Cardiac fibroblast (primary cell): Measurements from ENCODE around the gene MGP.

Experiments
- DNase-seq, 2 donors: peaks; one replicate each; pipeline versions ENCODE4 v3.0.0 to v3.0.0-alpha.2; 2010; ENCODE audit warnings: low read depth in 2 of 2
- H3K4me3 ChIP-seq, 2 donors: replicated peaks in 1 of 2; 1 replicate in 1 of 2; 2 replicates in 1 of 2; pipeline ENCODE4 v1.5.1; 2011; ENCODE audit warnings: low read depth in 2 of 2, low read length in 2 of 2, mild to moderate bottlenecking in 2 of 2, moderate library complexity in 1 of 2
- TF ChIP-seq, protein P1 (sequence below): IDR thresholded peaks from one replicate; pipeline ENCODE4 v1.5.1; 2011; ENCODE audit warnings: low read depth, mild to moderate bottlenecking, low read length, inconsistent platforms

MGP gene

DNA sequence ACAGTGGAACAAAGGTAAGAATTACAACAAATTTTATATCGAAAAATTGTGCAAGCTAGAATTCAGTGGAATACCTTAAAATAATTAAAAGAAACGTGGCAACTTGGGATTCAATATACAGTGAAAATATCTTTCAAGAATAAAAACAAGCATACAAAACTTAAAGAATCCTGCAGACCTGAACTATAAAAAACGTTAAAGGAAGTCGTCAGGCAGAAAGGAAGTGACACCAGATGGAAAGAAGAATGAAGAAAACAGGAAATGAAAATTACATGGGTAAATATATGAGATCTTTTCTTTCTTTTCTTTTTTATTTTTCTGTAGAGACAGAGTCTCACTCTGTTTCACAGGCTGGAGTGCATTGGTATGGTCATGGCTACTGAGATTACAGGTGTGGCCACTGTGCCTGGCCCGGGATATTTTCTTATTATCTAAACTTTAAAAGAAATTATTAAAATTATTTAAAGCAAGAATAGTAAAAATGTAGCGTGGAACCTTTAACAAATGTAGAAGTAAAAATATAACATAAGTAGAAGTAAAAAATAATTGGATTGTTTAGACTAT lies 4.7 kb downstream of the MGP start:
- no peak overlapping the region for H3K4me3 ChIP-seq
- peak in 1 of 2 donors; percentile 29 for DNase-seq
- TF ChIP-seq, protein P1, sequence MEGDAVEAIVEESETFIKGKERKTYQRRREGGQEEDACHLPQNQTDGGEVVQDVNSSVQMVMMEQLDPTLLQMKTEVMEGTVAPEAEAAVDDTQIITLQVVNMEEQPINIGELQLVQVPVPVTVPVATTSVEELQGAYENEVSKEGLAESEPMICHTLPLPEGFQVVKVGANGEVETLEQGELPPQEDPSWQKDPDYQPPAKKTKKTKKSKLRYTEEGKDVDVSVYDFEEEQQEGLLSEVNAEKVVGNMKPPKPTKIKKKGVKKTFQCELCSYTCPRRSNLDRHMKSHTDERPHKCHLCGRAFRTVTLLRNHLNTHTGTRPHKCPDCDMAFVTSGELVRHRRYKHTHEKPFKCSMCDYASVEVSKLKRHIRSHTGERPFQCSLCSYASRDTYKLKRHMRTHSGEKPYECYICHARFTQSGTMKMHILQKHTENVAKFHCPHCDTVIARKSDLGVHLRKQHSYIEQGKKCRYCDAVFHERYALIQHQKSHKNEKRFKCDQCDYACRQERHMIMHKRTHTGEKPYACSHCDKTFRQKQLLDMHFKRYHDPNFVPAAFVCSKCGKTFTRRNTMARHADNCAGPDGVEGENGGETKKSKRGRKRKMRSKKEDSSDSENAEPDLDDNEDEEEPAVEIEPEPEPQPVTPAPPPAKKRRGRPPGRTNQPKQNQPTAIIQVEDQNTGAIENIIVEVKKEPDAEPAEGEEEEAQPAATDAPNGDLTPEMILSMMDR, result no peak

DNA sequence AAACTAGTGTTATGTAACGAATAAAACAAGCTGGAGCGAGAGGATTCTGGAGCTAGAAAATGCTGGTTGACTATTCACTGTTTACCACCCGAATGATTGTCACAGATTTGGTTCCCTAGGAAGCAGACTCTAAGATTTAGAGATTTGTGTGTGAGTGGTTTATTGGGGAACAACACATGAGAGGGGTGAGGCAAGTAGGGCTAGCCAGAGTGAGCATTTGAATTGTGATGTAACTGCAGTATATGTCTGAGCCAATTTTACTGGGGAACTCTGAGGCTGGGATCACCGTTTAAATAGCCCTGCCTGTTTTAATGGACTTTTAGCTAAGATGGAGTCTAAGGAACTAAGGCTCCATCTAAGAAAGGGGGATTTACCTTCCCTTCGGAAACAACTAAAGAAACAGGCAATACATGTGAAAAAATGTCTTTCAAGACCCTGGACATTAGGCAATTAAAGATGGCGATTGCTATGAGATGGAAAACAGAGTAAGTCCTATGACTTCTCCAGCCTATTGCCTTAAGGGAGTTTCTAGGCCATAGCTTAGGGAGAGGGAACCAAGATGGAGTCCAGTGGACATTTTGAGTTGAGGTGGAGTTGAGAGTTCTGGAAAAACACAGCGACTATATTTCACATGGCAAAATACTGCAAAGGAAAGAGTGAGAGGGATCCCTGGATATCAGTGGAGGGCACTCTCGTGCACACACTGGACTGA lies 6.3 kb downstream of the MGP start:
- DNase-seq, result peak in 1 of 2 donors; percentile 67
- no peak overlapping the region for H3K4me3 ChIP-seq
- TF ChIP-seq, protein P1, result no peak

DNA sequence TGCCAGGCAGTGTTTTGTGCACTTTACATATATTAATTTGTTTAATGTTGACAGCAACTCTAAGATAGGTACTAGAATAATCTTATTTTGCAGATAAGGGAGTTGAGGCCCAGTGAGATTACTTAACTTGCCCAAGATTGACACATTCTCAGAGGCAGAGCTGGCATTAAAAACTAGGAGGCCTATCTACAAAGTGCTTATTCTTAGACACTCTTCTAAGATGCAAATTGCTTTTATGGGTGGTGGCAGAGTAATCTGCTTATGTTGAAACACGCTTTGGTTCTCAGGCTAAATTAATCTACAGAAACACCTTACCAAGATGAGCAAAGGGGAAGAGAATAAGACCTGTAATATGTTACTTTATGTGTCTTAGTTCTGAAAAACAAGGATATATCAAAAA lies 7.2 kb downstream of the MGP start:
- TF ChIP-seq, protein P1, result no peak
- peak in 1 of 2 donors; percentile 39 for DNase-seq
- H3K4me3 ChIP-seq, result no peak overlapping the region

DNA sequence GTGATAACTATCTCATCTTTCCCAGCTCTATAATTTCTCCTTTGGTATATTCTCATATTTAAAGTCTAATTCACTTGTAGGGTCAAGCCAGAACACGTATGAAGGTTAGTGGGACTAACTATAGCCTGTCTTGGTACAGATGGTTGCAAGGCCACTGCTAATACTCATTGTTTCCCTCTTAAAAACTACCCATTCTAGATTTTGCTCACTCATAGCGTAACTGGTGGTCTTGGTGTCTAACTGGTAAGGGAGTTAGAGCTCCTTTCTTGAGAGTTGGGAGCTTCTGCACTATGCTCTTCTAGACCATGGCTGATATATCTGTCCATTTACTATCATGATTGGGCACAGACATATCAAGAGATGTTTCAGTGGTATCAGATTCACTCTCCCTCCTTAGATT lies 8.8 kb downstream of the MGP start:
- H3K4me3 ChIP-seq, result no peak overlapping the region
- TF ChIP-seq, protein P1, result no peak
- DNase-seq, result no peak

DNA sequence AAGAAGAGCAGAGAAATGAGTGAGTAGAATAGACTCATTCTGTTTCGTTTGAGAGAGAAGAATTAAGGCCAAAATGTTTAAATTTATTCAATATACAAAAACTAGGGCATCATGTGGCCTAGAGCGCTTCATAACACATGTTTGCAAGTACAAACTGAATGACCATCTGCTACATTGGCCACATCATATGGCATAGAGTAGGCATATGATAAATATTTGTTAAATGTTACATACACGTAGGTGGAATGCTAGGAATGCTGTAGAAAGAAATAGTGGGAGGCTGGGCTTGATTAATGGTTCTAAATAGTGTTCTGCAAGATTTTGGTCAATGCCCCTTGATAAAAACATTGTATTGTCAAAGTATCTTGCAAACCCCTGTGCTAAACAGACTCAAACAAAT lies 10.8 kb downstream of the MGP start:
- peak in 1 of 2 donors; percentile 47 for DNase-seq
- TF ChIP-seq, protein P1, result no peak
- no peak overlapping the region for H3K4me3 ChIP-seq

DNA sequence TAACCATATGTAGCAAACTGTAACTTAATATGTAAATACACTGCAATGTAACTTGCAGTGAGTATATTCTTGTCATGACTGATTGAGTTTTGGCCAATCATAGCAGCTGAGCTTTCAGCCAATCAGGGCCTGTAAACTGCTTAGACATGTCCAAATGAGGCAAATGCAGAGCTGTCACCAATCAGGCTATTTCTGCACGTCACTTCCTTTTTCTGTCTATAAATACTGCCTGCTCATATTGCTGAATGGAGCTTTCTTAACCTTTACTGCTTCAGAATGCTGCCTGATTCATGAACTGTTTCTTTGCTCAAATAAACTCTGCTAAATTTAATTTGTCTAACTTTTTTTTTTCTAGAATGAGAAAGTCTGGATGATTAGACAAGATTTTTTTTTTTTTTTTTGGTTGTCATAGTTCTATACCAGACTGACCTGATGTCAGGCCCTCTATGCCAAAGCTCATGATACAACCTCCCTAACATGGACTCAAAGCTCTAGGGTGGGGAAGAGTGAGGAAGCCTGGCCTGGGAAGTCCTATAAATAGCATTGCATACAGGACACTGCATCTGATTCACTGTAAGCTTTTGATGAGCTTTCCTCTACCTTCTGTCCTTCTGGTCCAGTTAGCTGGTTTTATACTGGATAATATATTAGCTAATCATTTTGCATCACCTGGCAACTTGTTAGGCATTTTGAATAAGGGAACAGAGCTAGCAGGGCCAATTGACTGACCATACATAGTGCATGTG lies 12.0 kb downstream of the MGP start:
- TF ChIP-seq, protein P1, result no peak
- no peak overlapping the region for H3K4me3 ChIP-seq
- peak in 1 of 2 donors; percentile 21 for DNase-seq
